C4-2B (cell line): Measurements from ENCODE around the gene PTH1R.
"Not testable (repeated sequence)": the region's sequence is repeated elsewhere in the genome, so short reads cannot be mapped to it uniquely, and the experiment has no call there.

Experiments
- H3K27ac ChIP-seq: fragments of 450-650 bp; 2 replicates; pipeline ENCODE4 v1.5.1; 2017
- ZFX ChIP-seq: fragments of 450-650 bp; IDR thresholded peaks from 2 replicates; pipeline ENCODE4 v1.6.1; 2017
- TF ChIP-seq, protein P1 (sequence below): fragments of 450-650 bp; conservative IDR thresholded peaks from 2 replicates; pipeline ENCODE4 v1.5.1; 2017; ENCODE audit warnings: mild to moderate bottlenecking

The PTH1R gene

GRCh38 chr3:46907271-46907670 is 29.8 kb downstream of the PTH1R start:
- H3K27ac ChIP-seq: no peak overlapping the region
- TF ChIP-seq ZFX: no peak
- TF ChIP-seq, protein P1, sequence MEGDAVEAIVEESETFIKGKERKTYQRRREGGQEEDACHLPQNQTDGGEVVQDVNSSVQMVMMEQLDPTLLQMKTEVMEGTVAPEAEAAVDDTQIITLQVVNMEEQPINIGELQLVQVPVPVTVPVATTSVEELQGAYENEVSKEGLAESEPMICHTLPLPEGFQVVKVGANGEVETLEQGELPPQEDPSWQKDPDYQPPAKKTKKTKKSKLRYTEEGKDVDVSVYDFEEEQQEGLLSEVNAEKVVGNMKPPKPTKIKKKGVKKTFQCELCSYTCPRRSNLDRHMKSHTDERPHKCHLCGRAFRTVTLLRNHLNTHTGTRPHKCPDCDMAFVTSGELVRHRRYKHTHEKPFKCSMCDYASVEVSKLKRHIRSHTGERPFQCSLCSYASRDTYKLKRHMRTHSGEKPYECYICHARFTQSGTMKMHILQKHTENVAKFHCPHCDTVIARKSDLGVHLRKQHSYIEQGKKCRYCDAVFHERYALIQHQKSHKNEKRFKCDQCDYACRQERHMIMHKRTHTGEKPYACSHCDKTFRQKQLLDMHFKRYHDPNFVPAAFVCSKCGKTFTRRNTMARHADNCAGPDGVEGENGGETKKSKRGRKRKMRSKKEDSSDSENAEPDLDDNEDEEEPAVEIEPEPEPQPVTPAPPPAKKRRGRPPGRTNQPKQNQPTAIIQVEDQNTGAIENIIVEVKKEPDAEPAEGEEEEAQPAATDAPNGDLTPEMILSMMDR: no peak

GRCh38 chr3:46907960-46908293 is 30.4 kb downstream of the PTH1R start:
- TF ChIP-seq, protein P1: no peak
- TF ChIP-seq ZFX: no peak
- H3K27ac ChIP-seq: no peak overlapping the region

- no peak for TF ChIP-seq ZFX
- TF ChIP-seq, protein P1: no peak
- H3K27ac ChIP-seq: no peak overlapping the region
Observed at GRCh38 chr3:46908294-46908985, 30.9 kb downstream of the PTH1R start.

DNA sequence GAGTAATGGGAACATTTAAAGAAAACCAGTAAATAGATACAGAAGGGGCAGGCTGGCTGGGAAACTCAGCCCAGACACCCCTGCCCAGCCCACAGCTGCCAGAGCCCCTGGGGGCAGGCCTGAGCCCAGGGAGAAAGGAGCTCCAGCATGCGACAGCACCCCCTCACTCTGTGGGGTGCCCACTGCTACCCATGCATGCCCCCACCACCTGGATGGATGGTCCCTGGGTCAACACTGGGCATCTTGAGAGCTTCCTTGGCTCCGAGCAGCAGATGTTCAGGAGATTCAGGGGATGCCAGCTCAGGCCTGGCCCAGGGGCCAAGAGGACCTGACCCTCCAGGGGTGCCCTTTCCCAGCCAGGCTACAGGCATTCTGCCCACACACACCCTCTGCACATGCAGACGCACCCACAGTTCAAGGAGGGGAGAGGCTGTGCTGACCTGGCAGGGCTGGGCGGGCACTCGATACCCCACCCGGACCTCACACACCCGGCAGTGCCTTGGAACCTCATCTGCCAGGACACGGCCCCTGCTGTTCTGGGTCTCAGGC is 31.5 kb downstream of the PTH1R start:
- TF ChIP-seq ZFX: no peak
- TF ChIP-seq, protein P1: no peak
- H3K27ac ChIP-seq: no peak overlapping the region

DNA sequence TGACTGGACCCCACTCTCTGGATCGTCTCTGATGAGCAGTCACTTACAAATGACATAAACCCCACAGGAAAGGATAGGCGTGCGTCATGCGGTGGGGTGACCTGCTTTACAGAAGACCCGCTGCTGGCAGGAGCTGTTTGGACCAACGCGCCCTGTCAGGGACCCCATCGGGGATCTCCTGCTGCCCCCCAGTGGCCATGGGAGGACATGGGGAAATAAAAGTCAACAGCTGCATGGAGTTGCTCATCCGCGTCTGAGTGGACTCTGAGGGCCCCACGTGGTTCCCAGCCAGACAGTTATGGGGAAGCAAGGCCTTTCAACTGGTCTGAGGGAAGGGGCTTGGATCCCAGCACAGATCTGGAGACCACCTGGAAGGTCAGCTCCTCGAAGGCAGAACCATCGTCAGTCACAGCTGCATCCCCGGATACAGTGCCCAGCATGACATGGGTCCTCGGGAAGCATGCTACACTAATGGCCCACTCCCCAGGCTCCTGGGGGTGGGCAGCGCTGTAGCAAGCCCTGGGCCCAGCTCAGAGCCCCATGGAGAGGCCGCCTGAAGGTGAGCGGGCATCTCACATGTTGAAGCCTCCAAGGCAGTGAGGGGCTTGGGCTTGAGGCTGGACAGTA is 32.1 kb downstream of the PTH1R start:
- H3K27ac ChIP-seq: no peak overlapping the region
- TF ChIP-seq ZFX: no peak
- TF ChIP-seq, protein P1: peak; percentile 85

- TF ChIP-seq, protein P1: no peak
- TF ChIP-seq ZFX: no peak
- H3K27ac ChIP-seq: no peak overlapping the region
Observed at GRCh38 chr3:46910166-46910760, 32.7 kb downstream of the PTH1R start.

- not testable (repeated sequence) for H3K27ac ChIP-seq
Observed at GRCh38 chr3:46910914-46911313, 33.4 kb downstream of the PTH1R start.
